ENCODE results near the gene SEPTIN14.

DNA sequence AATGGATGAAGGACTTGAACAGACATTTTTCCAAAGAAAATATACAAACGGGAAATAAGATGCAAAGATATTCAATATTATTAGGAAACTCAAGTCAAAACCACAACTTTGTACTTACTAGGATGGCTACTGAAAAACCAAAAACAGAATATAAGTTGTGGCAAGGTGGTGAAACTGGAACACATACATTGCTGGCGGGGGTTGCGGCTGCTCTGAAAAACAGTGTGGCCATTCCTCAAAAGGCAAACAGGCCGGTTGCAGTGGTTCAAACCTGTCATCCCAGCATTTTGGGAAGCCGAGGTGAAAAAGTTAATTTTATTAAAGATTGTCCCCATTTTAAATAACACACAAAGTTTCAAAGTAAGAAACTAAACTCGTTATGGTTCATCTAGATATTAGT lies 14.8 kb upstream of the SEPTIN14 start:
- TF ChIP-seq, protein P1, sequence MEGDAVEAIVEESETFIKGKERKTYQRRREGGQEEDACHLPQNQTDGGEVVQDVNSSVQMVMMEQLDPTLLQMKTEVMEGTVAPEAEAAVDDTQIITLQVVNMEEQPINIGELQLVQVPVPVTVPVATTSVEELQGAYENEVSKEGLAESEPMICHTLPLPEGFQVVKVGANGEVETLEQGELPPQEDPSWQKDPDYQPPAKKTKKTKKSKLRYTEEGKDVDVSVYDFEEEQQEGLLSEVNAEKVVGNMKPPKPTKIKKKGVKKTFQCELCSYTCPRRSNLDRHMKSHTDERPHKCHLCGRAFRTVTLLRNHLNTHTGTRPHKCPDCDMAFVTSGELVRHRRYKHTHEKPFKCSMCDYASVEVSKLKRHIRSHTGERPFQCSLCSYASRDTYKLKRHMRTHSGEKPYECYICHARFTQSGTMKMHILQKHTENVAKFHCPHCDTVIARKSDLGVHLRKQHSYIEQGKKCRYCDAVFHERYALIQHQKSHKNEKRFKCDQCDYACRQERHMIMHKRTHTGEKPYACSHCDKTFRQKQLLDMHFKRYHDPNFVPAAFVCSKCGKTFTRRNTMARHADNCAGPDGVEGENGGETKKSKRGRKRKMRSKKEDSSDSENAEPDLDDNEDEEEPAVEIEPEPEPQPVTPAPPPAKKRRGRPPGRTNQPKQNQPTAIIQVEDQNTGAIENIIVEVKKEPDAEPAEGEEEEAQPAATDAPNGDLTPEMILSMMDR (conservative IDR thresholded peaks at IDR 0.05; ENCODE audit: low read depth, low read length) = no peak
- TF ChIP-seq CEBPB (IDR thresholded peaks at IDR 0.05; ENCODE audit: low read depth, low read length) = no peak
